Skin of body (tissue), 2 donors: Measurements from ENCODE around the gene AMPH. TPM values are rescaled to one million over a fixed set of nuclear protein-coding genes. Genes with fewer than 3 reads are reported as not detected.
A peak's percentile ranks its signal among the peaks of the same experiment; 100 is the strongest.

Source experiments
- DNase-seq: peaks from one replicate; lab custom pipeline; 2025; lab: John Stamatoyannopoulos, UW
- total RNA-seq: library from RNA; depleted of rRNA; stranded (reverse); fragments of >200 nt; gene quantifications from one replicate; pipeline ENCODE4 v1.2.3, GENCODE V29; 2014

The AMPH gene
- total RNA-seq, 1 donor from 2014 or later: 3.5 TPM

DNA sequence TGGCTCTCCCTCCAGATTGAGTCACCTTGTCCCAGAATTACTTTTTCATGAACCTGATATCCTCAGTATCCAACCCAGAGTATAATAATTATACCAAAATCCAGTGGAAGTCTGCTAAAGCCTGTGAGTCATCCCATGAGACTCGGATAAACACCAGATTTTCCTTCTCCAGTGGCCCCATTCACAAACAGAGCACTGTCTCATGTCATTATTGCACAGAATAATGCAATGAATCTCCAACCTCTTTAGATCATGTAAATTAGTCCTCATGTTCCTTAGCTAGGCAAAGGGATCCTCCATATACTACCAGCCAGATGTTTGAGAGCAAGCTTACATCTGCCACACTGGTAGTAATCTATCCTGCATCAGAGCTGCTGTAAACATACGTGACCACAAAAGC lies 89.0 kb downstream of the AMPH start:
- peak; percentile 25 for DNase-seq

- no peak for DNase-seq
Measured at GRCh38 chr7:38541440-38541839, 89.7 kb downstream of the AMPH start.

DNA sequence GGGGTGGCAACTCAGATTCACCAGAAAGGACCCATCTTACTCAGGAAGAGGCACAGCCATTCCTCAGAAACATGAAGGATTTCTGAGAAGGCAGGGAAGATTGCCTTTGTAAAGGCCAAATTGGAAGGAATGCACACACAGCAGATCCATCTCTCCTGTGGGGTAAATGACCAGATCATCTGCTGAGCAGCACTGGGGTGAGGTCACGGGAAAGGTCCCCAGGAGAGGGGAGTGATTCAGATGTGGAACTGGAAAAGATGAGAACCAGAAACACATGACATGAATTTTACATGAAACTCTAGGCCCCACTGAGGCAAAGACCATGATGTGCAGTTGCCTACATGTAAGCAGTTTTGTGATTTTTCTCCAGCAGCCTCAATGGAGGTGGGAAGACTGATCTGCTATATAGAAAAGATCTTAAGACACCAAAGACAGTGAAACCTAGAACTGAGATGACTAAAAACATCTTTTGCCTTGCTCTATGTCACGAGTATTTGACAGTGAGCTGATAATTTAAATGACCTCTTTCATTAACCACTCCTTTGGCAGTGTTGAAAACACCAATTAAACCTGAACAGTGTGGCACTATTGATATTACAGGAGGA lies 91.6 kb downstream of the AMPH start:
- no peak for DNase-seq

- peak; percentile 4 for DNase-seq
Measured at GRCh38 chr7:38535073-38535472, 96.1 kb downstream of the AMPH start.

DNA sequence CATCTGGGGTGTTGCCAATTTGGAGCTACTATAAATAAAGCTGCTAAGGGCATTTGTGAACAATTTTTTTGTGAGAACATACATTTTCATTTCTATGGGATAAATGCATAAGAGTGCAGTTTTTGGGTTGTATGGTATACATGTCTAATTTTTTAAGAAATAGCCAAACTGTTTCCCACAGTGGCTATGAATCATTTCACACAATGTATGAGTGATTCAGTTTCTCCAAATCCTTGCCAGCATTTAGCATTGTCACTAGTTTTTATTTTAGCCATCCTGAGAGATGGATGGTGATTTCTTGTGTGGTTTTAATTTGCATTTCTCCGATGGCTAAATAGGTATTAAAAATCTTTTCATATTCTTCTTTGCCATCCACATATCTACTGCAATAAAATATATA lies 105.3 kb downstream of the AMPH start:
- no peak for DNase-seq

- no peak for DNase-seq
Measured at GRCh38 chr7:38524786-38525185, 106.4 kb downstream of the AMPH start.

DNA sequence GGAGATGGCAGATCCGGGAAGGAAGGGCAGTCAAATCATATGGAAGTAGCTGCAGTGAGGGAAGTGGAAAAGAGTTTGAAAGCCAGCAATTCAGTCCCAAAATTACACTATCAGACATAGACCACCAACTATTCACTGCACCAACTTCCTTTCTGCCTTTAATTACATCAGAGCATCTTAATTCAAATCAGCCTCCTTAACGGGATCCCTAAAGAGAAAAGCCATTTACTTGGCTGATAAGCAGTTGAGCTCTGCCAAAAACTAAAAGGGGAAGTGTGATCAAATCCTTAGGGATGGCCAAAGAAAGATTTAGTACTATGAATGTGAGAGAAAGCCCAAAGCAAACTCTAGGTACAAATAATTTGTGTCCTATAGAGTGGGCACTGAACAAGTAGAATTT lies 110.4 kb downstream of the AMPH start:
- no peak for DNase-seq

DNA sequence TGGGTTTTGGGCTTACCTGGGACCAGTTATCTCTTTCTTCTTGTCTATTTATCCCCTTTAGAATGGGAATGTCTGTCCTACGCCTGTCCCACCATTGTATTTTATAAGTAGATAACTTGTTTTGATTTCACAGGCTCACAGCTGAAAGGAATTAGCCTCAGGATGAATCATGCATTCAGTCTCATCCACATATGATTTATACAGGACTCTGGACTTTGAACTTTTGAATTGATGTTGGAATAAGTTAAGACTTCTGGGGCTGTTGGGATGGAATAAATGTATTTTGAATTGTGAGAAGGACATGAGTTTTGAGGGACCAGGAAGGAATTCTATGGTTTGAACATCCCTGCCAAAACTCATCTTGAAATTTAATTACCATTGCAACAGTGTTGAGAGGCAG lies 112.6 kb downstream of the AMPH start:
- no peak for DNase-seq

DNA sequence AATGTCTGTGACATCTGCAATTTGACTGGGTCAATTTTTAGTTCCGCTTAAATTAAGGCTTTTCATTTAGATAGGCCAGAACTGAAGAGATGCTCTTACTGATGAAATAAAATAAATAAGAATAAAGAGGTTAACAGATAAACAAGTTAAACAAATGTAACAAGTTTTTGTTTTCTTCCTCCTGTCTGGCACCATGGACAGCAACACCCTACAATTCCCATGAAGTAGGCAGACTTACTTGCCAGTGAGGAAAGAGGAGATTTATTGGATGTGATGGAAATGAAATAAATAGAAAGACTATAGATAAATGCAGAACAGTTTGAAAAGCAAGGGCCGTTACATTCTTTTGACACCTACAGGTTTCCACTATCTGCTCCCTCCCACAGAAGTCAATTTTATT lies 118.5 kb downstream of the AMPH start:
- no peak for DNase-seq

DNA sequence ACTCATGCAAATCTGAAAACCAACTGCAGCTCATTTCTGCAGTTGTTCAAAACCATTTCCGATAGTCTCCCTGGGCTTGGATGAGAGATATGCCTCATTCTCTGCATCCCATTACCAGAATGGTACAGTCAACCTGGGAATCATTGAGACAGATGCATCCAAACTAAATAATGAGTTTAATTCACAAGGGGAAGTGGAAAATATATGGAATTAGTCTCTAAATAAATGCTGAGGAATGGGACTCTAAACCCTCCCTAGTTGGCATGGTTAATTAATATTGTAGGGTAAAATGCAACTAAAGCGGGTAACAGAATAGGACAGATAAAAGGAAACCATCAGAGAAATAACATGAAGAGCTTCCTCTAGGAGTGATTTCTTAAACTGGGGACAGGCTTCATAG lies 118.9 kb downstream of the AMPH start:
- no peak for DNase-seq

DNA sequence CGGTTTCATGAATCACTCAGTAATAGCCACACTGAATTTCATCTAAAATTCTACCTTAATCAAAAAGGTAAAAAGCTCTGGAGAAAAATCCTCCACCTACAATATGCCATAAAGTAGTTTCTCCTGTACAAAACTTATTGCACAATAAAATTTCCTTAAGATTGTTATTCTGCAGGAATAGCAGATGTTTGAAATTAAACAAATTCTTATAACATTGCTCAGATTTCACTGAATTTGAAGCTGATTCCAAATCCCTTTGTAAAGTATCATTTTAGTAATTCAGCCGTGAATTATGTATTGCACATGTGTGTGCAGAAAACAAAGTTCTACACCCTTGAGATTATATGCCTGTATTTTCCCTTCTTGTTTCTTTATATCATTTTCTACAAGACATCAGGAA lies 123.8 kb downstream of the AMPH start:
- peak; percentile 5 for DNase-seq

DNA sequence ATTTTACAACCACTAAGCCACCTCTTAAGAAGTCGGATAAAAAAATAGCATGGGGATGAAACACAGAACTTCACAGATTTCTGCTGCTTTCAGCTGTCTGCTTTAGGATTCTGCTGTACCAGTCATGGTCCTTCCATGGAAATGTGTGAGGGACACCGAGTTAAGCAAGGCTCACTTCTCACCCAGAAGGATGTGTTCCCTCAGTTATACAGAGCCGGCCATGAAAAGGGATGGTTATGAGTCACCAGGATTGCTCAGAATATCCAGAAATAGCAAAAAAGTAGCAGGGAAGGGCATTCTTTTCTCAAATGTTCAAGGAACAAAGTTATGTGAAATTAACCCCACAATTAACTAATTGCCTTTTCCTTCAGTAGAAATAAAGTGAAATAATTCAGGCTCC lies 124.4 kb downstream of the AMPH start:
- no peak for DNase-seq

DNA sequence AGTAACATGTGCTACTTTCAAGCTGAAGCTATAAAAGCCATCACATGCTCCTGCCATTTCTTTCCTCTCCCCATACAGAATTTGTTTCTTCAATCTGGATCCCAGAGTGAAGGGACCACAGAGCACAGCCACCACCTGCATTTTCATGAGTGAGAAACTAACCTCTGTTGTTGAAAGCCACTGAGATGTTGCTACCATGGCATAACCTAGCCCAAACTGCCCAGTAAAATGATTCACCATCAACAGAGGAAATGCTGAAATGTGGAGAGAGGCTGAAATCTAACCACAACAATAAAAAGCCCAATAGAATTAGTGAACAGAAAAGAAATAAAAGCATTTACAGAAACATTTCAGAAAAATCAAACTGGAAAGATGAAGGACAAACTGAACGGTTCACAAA lies 125.2 kb downstream of the AMPH start:
- no peak for DNase-seq

DNA sequence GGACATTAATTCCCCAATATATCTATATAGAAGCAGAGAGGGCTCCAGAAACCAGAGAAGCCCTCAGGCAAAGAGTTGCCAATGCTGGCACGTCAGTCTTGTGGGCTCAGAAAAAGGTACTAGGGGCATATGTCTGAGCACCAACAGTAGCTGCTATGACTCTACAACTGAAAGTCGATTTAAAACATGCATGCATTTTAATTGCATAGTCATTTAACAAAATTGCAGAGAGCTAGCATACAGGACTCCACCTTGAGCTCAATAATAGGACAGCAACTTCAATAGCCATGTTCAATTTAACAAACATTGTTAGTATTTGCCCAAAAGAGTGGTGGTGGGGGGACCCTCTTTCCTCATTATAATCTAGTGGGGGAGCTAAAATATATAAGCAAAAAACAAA lies 126.5 kb downstream of the AMPH start:
- no peak for DNase-seq

GRCh38 chr7:38502848-38503247 lies 128.3 kb downstream of the AMPH start:
- DNase-seq: no peak

- no peak for DNase-seq
Measured at GRCh38 chr7:38502289-38502688, 128.9 kb downstream of the AMPH start.

DNA sequence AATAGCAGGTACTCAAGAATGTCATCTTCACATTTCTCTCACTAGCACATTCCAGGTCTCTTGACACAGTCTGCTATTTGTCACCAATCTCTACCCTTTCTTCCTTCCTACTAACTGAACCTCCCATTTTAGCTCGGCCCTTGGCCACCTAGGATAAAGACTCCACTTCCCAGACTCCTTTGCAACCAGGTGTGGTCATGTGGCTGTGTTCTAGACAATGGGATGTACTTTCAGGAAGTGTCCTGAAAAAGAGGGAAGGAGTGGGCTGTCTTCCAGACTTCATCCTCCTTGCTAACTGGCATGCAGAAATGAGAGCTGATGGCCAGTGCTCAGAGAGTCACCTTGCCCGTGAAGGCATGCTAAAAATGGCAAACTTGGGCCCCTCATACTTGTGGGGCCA lies 139.2 kb downstream of the AMPH start:
- DNase-seq: no peak

DNA sequence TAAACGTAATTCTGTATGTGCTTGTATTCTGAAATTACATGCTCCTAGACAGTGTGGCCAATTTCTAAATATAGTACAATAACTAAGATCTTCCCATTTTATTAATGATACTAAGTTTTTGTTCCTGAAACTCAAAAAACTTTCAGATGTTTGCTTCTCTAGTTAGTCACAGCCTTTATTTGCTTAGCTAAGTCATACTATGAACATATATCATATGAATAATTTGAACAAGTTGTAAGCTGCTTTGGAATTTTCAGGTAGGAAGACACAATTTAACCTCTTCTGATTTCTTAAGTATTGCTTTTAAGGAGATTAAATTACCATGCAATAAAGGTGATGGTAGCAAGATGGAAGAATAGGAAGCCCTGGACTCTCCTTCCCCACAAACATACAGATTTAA lies 148.7 kb downstream of the AMPH start:
- DNase-seq: no peak

DNA sequence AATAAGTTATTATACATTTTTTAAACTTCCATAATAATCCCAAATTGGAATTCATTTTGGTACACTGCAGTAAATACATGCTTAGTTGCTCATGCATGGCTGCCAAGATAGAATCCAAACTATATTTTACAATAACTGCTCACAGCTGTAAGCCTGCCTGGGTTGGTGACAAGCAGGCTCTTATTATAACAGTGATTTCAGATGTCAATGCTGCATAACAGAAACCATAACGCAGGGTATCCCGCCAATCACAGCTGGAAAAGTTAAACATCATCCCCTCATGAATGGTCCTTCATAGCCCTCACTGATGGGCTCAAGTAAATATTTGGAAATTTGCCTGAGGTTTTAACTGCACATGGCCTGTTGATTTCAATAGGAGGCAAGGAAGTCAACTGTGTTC lies 149.8 kb downstream of the AMPH start:
- peak; percentile 68 for DNase-seq

DNA sequence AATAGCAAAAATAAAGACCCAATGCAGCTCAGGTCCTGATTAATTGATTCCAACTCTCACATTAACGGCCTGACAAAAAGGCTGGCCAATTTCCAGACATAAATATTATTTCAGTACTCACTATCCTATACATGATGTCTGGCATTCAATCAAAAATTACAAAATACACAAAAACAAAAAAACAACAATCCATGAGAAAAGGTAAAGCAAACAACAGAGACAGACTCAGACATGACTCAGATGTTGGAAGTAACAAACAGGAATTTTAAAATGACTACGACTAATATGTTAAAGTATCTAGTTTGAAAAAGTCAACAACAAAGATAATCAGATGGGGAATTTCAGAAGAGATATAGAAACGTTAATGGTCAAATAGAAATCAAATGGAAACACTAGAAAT lies 152.8 kb downstream of the AMPH start:
- no peak for DNase-seq

DNA sequence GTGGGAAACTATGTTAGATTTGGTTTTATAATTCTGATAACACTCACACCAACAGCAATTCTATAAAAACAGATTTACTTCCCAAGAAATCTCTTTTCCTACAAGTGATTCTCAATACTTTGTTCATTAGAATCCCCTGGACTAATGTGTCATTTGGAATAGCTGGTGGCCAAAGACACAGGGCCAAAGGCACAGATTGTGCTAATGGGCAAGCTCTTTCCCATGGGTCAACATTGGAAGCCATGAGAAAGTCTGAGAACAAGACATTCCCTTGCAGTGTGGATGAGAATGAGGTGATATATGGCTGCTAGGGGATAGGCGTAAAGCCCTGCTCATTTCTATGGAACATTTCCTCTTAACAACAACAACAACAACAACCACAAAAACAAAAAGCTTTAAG lies 153.8 kb downstream of the AMPH start:
- DNase-seq: no peak

DNA sequence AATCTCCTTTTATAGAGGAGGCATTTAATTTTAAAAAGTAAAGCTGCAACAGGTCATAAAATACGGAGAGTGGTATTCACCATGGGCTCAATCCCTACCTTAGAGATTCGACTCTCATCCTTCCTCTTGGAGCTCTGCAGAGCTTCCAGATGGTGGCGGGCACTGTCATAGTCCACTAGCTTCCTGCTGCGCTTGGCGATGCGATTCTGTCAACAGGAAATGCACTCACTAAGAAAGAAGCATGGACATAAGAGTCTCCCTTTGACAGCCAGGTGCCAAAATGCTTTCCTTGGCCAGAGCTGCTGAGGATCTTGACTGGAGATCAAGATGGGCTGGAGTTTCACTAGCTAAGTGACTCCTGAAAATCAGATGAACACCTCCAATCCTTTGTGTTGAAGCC lies 154.4 kb downstream of the AMPH start:
- DNase-seq: no peak

DNA sequence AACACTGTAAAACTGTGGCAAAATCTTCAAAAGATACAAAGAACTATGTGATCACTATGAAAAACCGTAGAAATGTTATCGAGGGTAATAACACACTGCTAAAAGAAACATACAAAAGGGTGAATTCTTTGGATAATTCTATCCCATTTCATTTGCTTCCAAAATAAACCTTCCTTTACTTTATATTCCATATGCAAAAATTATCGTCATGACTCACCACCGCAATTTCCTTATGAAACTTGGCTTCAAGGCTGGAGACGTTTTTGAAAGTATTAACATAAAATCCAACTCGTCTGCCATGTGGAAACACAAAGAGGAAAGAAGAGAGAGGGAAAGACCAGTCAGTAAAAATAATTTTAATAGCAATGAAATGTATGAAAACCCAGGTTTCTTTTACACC lies 165.2 kb downstream of the AMPH start:
- DNase-seq: no peak
